Activated CD8-positive, alpha-beta T cell treated with anti-CD3 and anti-CD28 coated beads for 36 hours (primary cell): ENCODE measurements around the gene COL24A1. TPM values are rescaled to one million over a fixed set of nuclear protein-coding genes. Genes with fewer than 3 reads are reported as not detected.

Experiments used
- ATAC-seq: fragments of 200-7000 bp; cut with Tn5 transposase; one replicate; pipeline ENCODE4 v1.10.0; 2021; ENCODE audit warnings: mild to moderate bottlenecking, moderate library complexity
- CTCF ChIA-PET: fragments of 350-600 bp; sonication (Branson Sonifier 250); formaldehyde crosslinking; loops from one replicate; lab custom pipeline; 2021; ENCODE audit warnings: antibody characterized with exemption; lab: Charles Lee
- POLR2A ChIA-PET: fragments of 350-600 bp; sonication (Branson Sonifier 250); formaldehyde crosslinking; loops from one replicate; lab custom pipeline; 2021; ENCODE audit warnings: antibody characterized with exemption; lab: Charles Lee
- DNase-seq: peaks from one replicate; pipeline ENCODE4 v3.0.0-alpha.2; 2020
- H3K27ac Mint-ChIP-seq: one replicate; pipeline ENCODE4 v1.8.0; 2021; ENCODE audit warnings: mild to moderate bottlenecking, mixed read lengths
- H3K27me3 Mint-ChIP-seq: one replicate; pipeline ENCODE4 v1.8.0; 2021; ENCODE audit warnings: mixed read lengths
- H3K36me3 Mint-ChIP-seq: one replicate; pipeline ENCODE4 v1.8.0; 2021; ENCODE audit warnings: low read depth, mixed read lengths
- H3K4me1 Mint-ChIP-seq: one replicate; pipeline ENCODE4 v1.8.0; 2021; ENCODE audit warnings: low read depth, mixed read lengths
- H3K4me3 Mint-ChIP-seq: one replicate; pipeline ENCODE4 v1.8.0; 2021; ENCODE audit warnings: mild to moderate bottlenecking, moderate library complexity, mixed read lengths
- H3K9me3 Mint-ChIP-seq: one replicate; pipeline ENCODE4 v1.8.0; 2021; ENCODE audit warnings: mixed read lengths
- CTCF ChIP-seq: fragments of 200-600 bp; IDR thresholded peaks from one replicate; pipeline ENCODE4 v1.8.0; 2022; ENCODE audit warnings: antibody characterized with exemption, mild to moderate bottlenecking
- intact Hi-C: fragments of 100-400 bp; cut with micrococcal nuclease; formaldehyde crosslinking; loops from one replicate; pipeline ENCODE4 v1.10.0; 2022
- total RNA-seq, 2 experiments: library from RNA; stranded (reverse); gene quantifications; one replicate each; pipeline ENCODE4 v1.2.3, GENCODE V29; 2021

COL24A1 gene
- total RNA-seq, 2 experiments from 2014 or later: not detected

DNA sequence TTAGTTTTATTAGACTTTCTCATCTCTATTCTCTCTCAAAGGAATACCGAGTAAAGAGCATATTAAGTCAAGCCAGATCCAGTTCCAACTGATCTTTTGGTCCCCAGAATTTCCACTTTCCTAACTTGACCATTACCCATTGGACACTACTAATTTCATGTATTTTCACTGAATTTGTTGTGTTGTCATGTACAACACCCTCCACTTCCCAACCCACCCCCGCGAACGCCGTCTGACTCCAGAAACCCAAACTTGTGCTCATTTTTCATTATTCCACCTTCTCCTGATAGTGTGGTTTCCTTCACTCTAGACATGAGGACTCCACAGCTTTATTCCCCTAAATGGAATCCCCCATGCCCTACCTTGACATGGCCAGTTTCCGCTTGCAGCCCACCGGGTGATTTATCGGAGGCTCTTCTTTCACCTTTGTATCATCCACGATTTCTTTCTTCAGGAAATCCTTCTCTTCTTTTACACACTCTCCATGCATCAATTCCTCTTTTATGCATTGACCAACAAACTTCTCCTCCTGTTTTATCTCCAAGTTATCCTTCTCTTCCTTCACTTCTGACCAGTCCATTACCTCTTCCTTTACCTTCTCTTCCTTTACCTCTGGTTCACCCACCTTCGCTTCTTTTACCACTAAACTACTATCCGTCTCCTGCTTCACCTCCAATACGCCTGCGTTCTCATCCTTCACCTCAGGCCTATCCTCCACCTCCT, 449.1 kb downstream of the COL24A1 start:
- Mint-ChIP-seq H3K9me3 (peaks cover 2% of the 10 kb centered on the region), H3K27me3 (no peaks in the 10 kb centered on the region), H3K4me1 (peaks cover 31% of the 10 kb centered on the region), H3K27ac (no peak overlapping the region), H3K4me3 (no peak overlapping the region), H3K36me3 (peaks cover 32% of the 10 kb centered on the region)
- ChIA-PET CTCF (interaction anchor here (0.8 to 1.5 kb wide), 4 partner anchors 12 to 399 kb away, joined by 3 to 6 read pairs (median 4); no protein-coding TSS in a partner anchor), POLR2A (interaction anchor here (1.2 kb wide), 2 partner anchors 12 to 14 kb away, joined by 3 read pairs; no protein-coding TSS in a partner anchor)
- DNase-seq: no peak
- intact Hi-C loops: no loop called here
- TF ChIP-seq CTCF: no peak
- ATAC-seq: peak; percentile 31

- Mint-ChIP-seq H3K4me1 (peaks cover 31% of the 10 kb centered on the region), H3K4me3 (peak overlapping the region; percentile 55), H3K36me3 (peaks cover 43% of the 10 kb centered on the region), H3K27ac (no peak overlapping the region), H3K9me3 (peaks cover 2% of the 10 kb centered on the region), H3K27me3 (no peaks in the 10 kb centered on the region)
- DNase-seq (no peak), ATAC-seq (no peak)
- TF ChIP-seq CTCF: no peak
- CTCF ChIA-PET: no interaction called here
- intact Hi-C loops: loop anchor here (2.0 kb wide), 1 partner anchor 21 kb away; no protein-coding TSS in a partner anchor
- POLR2A ChIA-PET: no interaction called here
These were observed 450.6 kb downstream of the COL24A1 start for GRCh38 chr1:85705940-85706339.

GRCh38 chr1:85700422-85700821, 456.1 kb downstream of the COL24A1 start:
- DNase-seq (no peak), ATAC-seq (no peak)
- Mint-ChIP-seq H3K9me3 (peaks cover 2% of the 10 kb centered on the region), H3K36me3 (peaks cover 52% of the 10 kb centered on the region), H3K4me1 (peaks cover 27% of the 10 kb centered on the region), H3K4me3 (no peak overlapping the region), H3K27me3 (no peaks in the 10 kb centered on the region), H3K27ac (no peak overlapping the region)
- TF ChIP-seq CTCF: no peak
- ChIA-PET CTCF (no interaction called here), POLR2A (no interaction called here)
- intact Hi-C loops: no loop called here

GRCh38 chr1:85697895-85698294, 458.7 kb downstream of the COL24A1 start:
- ChIA-PET CTCF (interaction anchor here (0.9 kb wide), 1 partner anchor 10 kb away, joined by 4 read pairs; the partner anchor contains the start of gene ZNHIT6), POLR2A (no interaction called here)

More at GRCh38 chr1:85697895-85698294, 458.7 kb downstream of the COL24A1 start:
- Mint-ChIP-seq H3K4me3 (no peak overlapping the region), H3K9me3 (no peaks in the 10 kb centered on the region), H3K27me3 (no peaks in the 10 kb centered on the region), H3K36me3 (peaks cover 37% of the 10 kb centered on the region), H3K4me1 (peaks cover 15% of the 10 kb centered on the region), H3K27ac (no peak overlapping the region)
- TF ChIP-seq CTCF: no peak
- DNase-seq (no peak), ATAC-seq (no peak)
- intact Hi-C loops: loop anchor here (10.0 kb wide), 1 partner anchor 393 kb away; no protein-coding TSS in a partner anchor
